Mesodermal cell (in vitro differentiated cells): Measurements from ENCODE around the gene CDKN1C.

Source experiments
- H3K27ac ChIP-seq: 2 replicates; pipeline ENCODE4 v1.7.0; 2013; ENCODE audit warnings: mild to moderate bottlenecking, low read depth, low read length, moderate library complexity; ENCODE audit not compliant: severe bottlenecking
- H3K36me3 ChIP-seq: 2 replicates; pipeline ENCODE4 v1.7.1; 2013; ENCODE audit warnings: mild to moderate bottlenecking, low read length, moderate library complexity; ENCODE audit not compliant: control insufficient read depth, insufficient read depth
- H3K4me1 ChIP-seq: one replicate; pipeline ENCODE4 v1.7.1; 2013; ENCODE audit warnings: mild to moderate bottlenecking, low read length; ENCODE audit not compliant: insufficient read depth, control insufficient read depth, poor library complexity, severe bottlenecking
- H3K4me3 ChIP-seq: 2 replicates; pipeline ENCODE4 v1.7.0; 2013; ENCODE audit warnings: low read length, control low read depth, mild to moderate bottlenecking; ENCODE audit not compliant: insufficient read depth, poor library complexity, severe bottlenecking; ENCODE audit errors: extremely low read depth
- H3K9me3 ChIP-seq: 2 replicates; pipeline ENCODE4 v1.7.1; 2013; ENCODE audit warnings: mild to moderate bottlenecking, low read length, moderate library complexity; ENCODE audit not compliant: control insufficient read depth
- WGBS, 2 experiments: methylation state at CpG; one replicate each; pipeline ENCODE4 v1.1.5; 2013; ENCODE audit warnings: missing lambda C conversion rate in 2 of 2; ENCODE audit not compliant: insufficient coverage in 2 of 2; 5-methylcytosine and 5-hydroxymethylcytosine counted together

Gene CDKN1C

GRCh38 chr11:2903672-2904011 is 18.1 kb upstream of the CDKN1C start:
- H3K4me1 ChIP-seq = peaks cover 21% of the 10 kb centered on the region
- no peak overlapping the region for H3K4me3 ChIP-seq
- H3K36me3 ChIP-seq = no peaks in the 10 kb centered on the region
- 72 to 75% methylated on average over 6 of the region's 7 CpGs for WGBS, 2 experiments
- H3K27ac ChIP-seq = no peak overlapping the region
- no peaks in the 10 kb centered on the region for H3K9me3 ChIP-seq

- Histone ChIP-seq H3K4me3 (peak overlapping the region; percentile 57), H3K4me1 (peaks cover 26% of the 10 kb centered on the region), H3K9me3 (no peaks in the 10 kb centered on the region), H3K27ac (no peak overlapping the region), H3K36me3 (no peaks in the 10 kb centered on the region)
- 78 to 80% methylated on average over 20 of the region's 23 CpGs for WGBS, 2 experiments
Observed at GRCh38 chr11:2902784-2903671, 17.5 kb upstream of the CDKN1C start.

- no peaks in the 10 kb centered on the region for H3K36me3 ChIP-seq
- 4 to 6% methylated on average over 45 of the region's 58 CpGs for WGBS, 2 experiments
- peak overlapping the region; percentile 57 for H3K4me3 ChIP-seq
- no peaks in the 10 kb centered on the region for H3K9me3 ChIP-seq
- H3K27ac ChIP-seq = no peak overlapping the region
- peaks cover 31% of the 10 kb centered on the region for H3K4me1 ChIP-seq
Observed at GRCh38 chr11:2901854-2902783, 16.5 kb upstream of the CDKN1C start.

GRCh38 chr11:2901196-2901796 is 15.7 kb upstream of the CDKN1C start:
- Histone ChIP-seq H3K9me3 (no peaks in the 10 kb centered on the region), H3K36me3 (no peaks in the 10 kb centered on the region), H3K27ac (no peak overlapping the region), H3K4me3 (peak overlapping the region; percentile 57), H3K4me1 (peaks cover 31% of the 10 kb centered on the region)
- 84 to 90% methylated on average over 12 to 14 of the region's 16 CpGs for WGBS, 2 experiments

GRCh38 chr11:2899080-2899783 is 13.7 kb upstream of the CDKN1C start:
- Histone ChIP-seq H3K9me3 (no peaks in the 10 kb centered on the region), H3K27ac (peak overlapping the region; percentile 58), H3K4me1 (peaks cover 31% of the 10 kb centered on the region), H3K4me3 (no peak overlapping the region), H3K36me3 (no peaks in the 10 kb centered on the region)
- WGBS, 2 experiments = 89 to 93% methylated on average over 10 to 11 of the region's 13 CpGs

- Histone ChIP-seq H3K4me3 (no peak overlapping the region), H3K9me3 (no peaks in the 10 kb centered on the region), H3K4me1 (peaks cover 31% of the 10 kb centered on the region), H3K36me3 (no peaks in the 10 kb centered on the region), H3K27ac (peak overlapping the region; percentile 58)
- 70 to 80% methylated on average over 9 to 12 of the region's 12 CpGs for WGBS, 2 experiments
Observed at GRCh38 chr11:2898366-2899079, 12.9 kb upstream of the CDKN1C start.

GRCh38 chr11:2897048-2897447 is 11.5 kb upstream of the CDKN1C start:
- Histone ChIP-seq H3K9me3 (no peaks in the 10 kb centered on the region), H3K4me1 (peaks cover 32% of the 10 kb centered on the region), H3K36me3 (no peaks in the 10 kb centered on the region), H3K4me3 (no peak overlapping the region), H3K27ac (no peak overlapping the region)
- 90 to 93% methylated on average over 6 of the region's 6 CpGs for WGBS, 2 experiments

GRCh38 chr11:2896047-2896446 is 10.5 kb upstream of the CDKN1C start:
- no peaks in the 10 kb centered on the region for H3K36me3 ChIP-seq
- peaks cover 41% of the 10 kb centered on the region for H3K4me1 ChIP-seq
- H3K27ac ChIP-seq = no peak overlapping the region
- no peak overlapping the region for H3K4me3 ChIP-seq
- 78 to 85% methylated on average over 6 of the region's 9 CpGs for whole genome bisulfite sequencing, 2 experiments
- no peaks in the 10 kb centered on the region for H3K9me3 ChIP-seq

GRCh38 chr11:2893935-2894334 is 8.4 kb upstream of the CDKN1C start:
- 91 to 92% methylated on average over 4 of the region's 4 CpGs for WGBS, 2 experiments
- no peaks in the 10 kb centered on the region for H3K9me3 ChIP-seq

More at GRCh38 chr11:2893935-2894334, 8.4 kb upstream of the CDKN1C start:
- H3K27ac ChIP-seq = no peak overlapping the region
- H3K4me1 ChIP-seq = peaks cover 28% of the 10 kb centered on the region
- H3K36me3 ChIP-seq = no peaks in the 10 kb centered on the region
- H3K4me3 ChIP-seq = no peak overlapping the region
